HepG2 (cell line): ENCODE results near the gene ANKRD11. TPM values are rescaled to one million over a fixed set of nuclear protein-coding genes. Genes with fewer than 3 reads are reported as not detected.

Experiments used
- ATAC-seq: fragments of 200-7000 bp; cut with Tn5 transposase; 3 replicates; pipeline ENCODE4 v1.9.1; 2020; ENCODE audit warnings: mild to moderate bottlenecking, moderate library complexity
- BruUV-seq: library from RNA; stranded (reverse); fragments of 400-500 nt; replicated peaks from 2 replicates; lab custom pipeline; 2021; lab: Mats Ljungman, UMichigan
- CTCF ChIA-PET: fragments of 300-600 bp; formaldehyde crosslinking; extraction: SDS; loops from one replicate; lab custom pipeline; 2021; ENCODE audit warnings: low total read pairs, inconsistent platforms, low intra/inter-chr PET ratio; lab: Yijun Ruan, JAX
- POLR2A ChIA-PET: fragments of 350-600 bp; sonication (Branson Sonifier 250); formaldehyde crosslinking; loops from one replicate; lab custom pipeline; 2020; ENCODE audit warnings: antibody characterized with exemption, inconsistent platforms; lab: Yijun Ruan, JAX
- DNase-seq: peaks from one replicate; pipeline ENCODE4 v3.0.0-alpha.2; 2015; ENCODE audit warnings: low spot score
- FAIRE-seq: peaks from 3 replicates; lab custom pipeline; 2011; peaks lifted over from hg19 to GRCh38; lab: Jason Lieb, UNC
- H2AFZ ChIP-seq: one replicate; pipeline ENCODE4 v1.6.1; 2011; ENCODE audit warnings: low read length, inconsistent platforms
- H3K27ac ChIP-seq: fragments of 300-600 bp; 3 replicates; pipeline ENCODE4 v1.8.0; 2011; ENCODE audit warnings: mixed run types, mild to moderate bottlenecking, mixed read lengths, low read length, inconsistent platforms; ENCODE audit not compliant: insufficient read depth; ENCODE audit errors: extremely low read length
- H3K27me3 ChIP-seq, 2 experiments: fragments of 200-600 bp in 1 of 2; 2 replicates in 1 of 2; 3 replicates in 1 of 2; pipeline versions ENCODE4 v1.6.0 to v1.8.0; 2011; ENCODE audit warnings: low read length in 2 of 2, mild to moderate bottlenecking in 2 of 2, moderate library complexity in 2 of 2, inconsistent platforms in 1 of 2; ENCODE audit not compliant: insufficient read depth in 2 of 2, control insufficient read depth in 1 of 2
- H3K36me3 ChIP-seq, 2 experiments: fragments of 200-600 bp in 1 of 2; replicated peaks in 1 of 2; 2 replicates in 1 of 2; 3 replicates in 1 of 2; pipeline versions ENCODE4 v1.5.1 to v1.8.0; 2011; ENCODE audit warnings: low read length in 2 of 2, inconsistent platforms in 1 of 2; ENCODE audit not compliant: insufficient read depth in 2 of 2, control insufficient read depth in 1 of 2
- H3K4me1 ChIP-seq: 2 replicates; pipeline ENCODE4 v1.5.1; 2012; ENCODE audit warnings: low read length, inconsistent platforms; ENCODE audit not compliant: insufficient read depth
- H3K4me2 ChIP-seq: 2 replicates; pipeline ENCODE4 v1.6.0; 2011; ENCODE audit warnings: low read depth, low read length, inconsistent platforms
- H3K4me3 ChIP-seq, 3 experiments: fragments of 200-600 bp in 1 of 3; sonication (generic), shearing (Covaris generic) in 1 of 3; replicated peaks in 1 of 3; 2 replicates each; pipeline ENCODE4 v1.5.1; 2011 to 2016; ENCODE audit warnings: low read length in 3 of 3, inconsistent platforms in 2 of 3, low read depth in 2 of 3, mild to moderate bottlenecking in 2 of 3, control low read depth in 1 of 3, mixed read lengths in 1 of 3; ENCODE audit not compliant: insufficient read depth in 1 of 3
- H3K79me2 ChIP-seq: one replicate; pipeline ENCODE4 v1.6.1; 2011; ENCODE audit warnings: low read length, inconsistent platforms; ENCODE audit not compliant: insufficient read depth
- H3K9ac ChIP-seq: 2 replicates; pipeline ENCODE4 v1.6.0; 2011; ENCODE audit warnings: mild to moderate bottlenecking, low read depth, low read length, inconsistent platforms; ENCODE audit not compliant: insufficient read depth
- H3K9me3 ChIP-seq: 2 replicates; pipeline ENCODE4 v1.5.1; 2012; ENCODE audit warnings: mild to moderate bottlenecking, low read length
- H4K20me1 ChIP-seq: 2 replicates; pipeline ENCODE4 v1.6.0; 2011; ENCODE audit warnings: inconsistent platforms, mild to moderate bottlenecking, low read length, moderate library complexity; ENCODE audit not compliant: insufficient read depth
- CC2D1A ChIP-seq: sonication (generic); formaldehyde crosslinking; IDR thresholded peaks from 2 replicates; pipeline ENCODE4 v1.8.1; 2023; ENCODE audit warnings: mild to moderate bottlenecking, missing genetic modification reagents
- FOXC1 ChIP-seq: sonication (generic); formaldehyde crosslinking; IDR thresholded peaks from 2 replicates; pipeline ENCODE4 v1.8.0; 2022; ENCODE audit warnings: mild to moderate bottlenecking, missing genetic modification reagents, borderline replicate concordance
- JUNB ChIP-seq: sonication (generic); formaldehyde crosslinking; IDR thresholded peaks from 2 replicates; pipeline ENCODE4 v1.8.0; 2022; ENCODE audit warnings: missing genetic modification reagents, mild to moderate bottlenecking, borderline replicate concordance
- MLX ChIP-seq: IDR thresholded peaks from 2 replicates; pipeline ENCODE4 v1.6.1; 2016
- NCOA1 ChIP-seq: sonication (generic); formaldehyde crosslinking; IDR thresholded peaks from 2 replicates; pipeline ENCODE4 v1.9.0; 2021; ENCODE audit warnings: missing genetic modification reagents
- RFX1 ChIP-seq: fragments of 450-650 bp; IDR thresholded peaks from 2 replicates; pipeline ENCODE4 v1.6.1; 2017
- ZFP41 ChIP-seq: sonication (generic); formaldehyde crosslinking; IDR thresholded peaks from 2 replicates; pipeline ENCODE4 v1.4.0; 2020; ENCODE audit warnings: mild to moderate bottlenecking, missing genetic modification reagents, borderline replicate concordance
- ZNF234 ChIP-seq: sonication (generic); formaldehyde crosslinking; conservative IDR thresholded peaks from 2 replicates; pipeline ENCODE4 v1.5.1; 2020; ENCODE audit warnings: mild to moderate bottlenecking, missing genetic modification reagents
- ZNF263 ChIP-seq: sonication (generic); formaldehyde crosslinking; IDR thresholded peaks from 2 replicates; pipeline ENCODE4 v1.4.0; 2020; ENCODE audit warnings: missing genetic modification reagents
- ZNF615 ChIP-seq: sonication (generic); formaldehyde crosslinking; IDR thresholded peaks from 2 replicates; pipeline ENCODE4 v1.5.0; 2020; ENCODE audit warnings: mild to moderate bottlenecking, missing genetic modification reagents, borderline replicate concordance
- ZNF704 ChIP-seq: sonication (generic); formaldehyde crosslinking; IDR thresholded peaks from 2 replicates; pipeline ENCODE4 v1.8.1; 2023; ENCODE audit warnings: mild to moderate bottlenecking, inconsistent platforms, moderate library complexity, missing genetic modification reagents, borderline replicate concordance
- ZNF749 ChIP-seq: sonication (generic); formaldehyde crosslinking; IDR thresholded peaks from 2 replicates; pipeline ENCODE4 v1.8.0; 2022; ENCODE audit warnings: mild to moderate bottlenecking, missing genetic modification reagents, moderate library complexity, borderline replicate concordance
- ZNF768 ChIP-seq: sonication (generic); formaldehyde crosslinking; IDR thresholded peaks from 2 replicates; pipeline ENCODE4 v1.4.0; 2020; ENCODE audit warnings: missing genetic modification reagents
- WGBS: methylation state at CpG from one replicate; pipeline ENCODE4 v1.1.6; 2017; ENCODE audit warnings: low lambda C conversion rate; 5-methylcytosine and 5-hydroxymethylcytosine counted together
- in situ Hi-C: cut with HindIII; loops from 2 replicates; pipeline ENCODE4 v1.10.0; 2017; ENCODE audit warnings: low pct_unique_long_range_greater_than_20kb; ENCODE audit not compliant: extremely low pct_ligation_motif_present
- intact Hi-C: fragments of 100-400 bp; cut with micrococcal nuclease; formaldehyde crosslinking; loops from one replicate; pipeline ENCODE4 v1.10.0; 2022; ENCODE audit not compliant: unreplicated experiment
- polyA plus RNA-seq, 8 experiments: library from polyadenylated mRNA; depleted of rRNA in 3 of 8; stranded (reverse) in 7 of 8; unstranded in 1 of 8; fragments of >200 nt; fragmentation: Illumina TruSeq in 4 of 8; extraction: Trizol in 4 of 8; gene quantifications; 2 replicates each; pipeline versions ENCODE4 v1.2.1 to v1.2.3, GENCODE V29; 2011 to 2016; ENCODE audit warnings: low read depth in 4 of 8, missing spikeins in 1 of 8, mixed read lengths in 1 of 8; ENCODE audit not compliant: insufficient read depth in 1 of 8
- total RNA-seq, 5 experiments: library from RNA; depleted of rRNA; stranded (reverse); fragments of >200 nt; fragmentation: Illumina TruSeq; extraction: Trizol; gene quantifications; 2 replicates each; pipeline ENCODE4 v1.2.3, GENCODE V29; 2016; ENCODE audit warnings: low read depth in 1 of 5
- TF ChIP-seq, protein P1 (sequence below), 2 experiments: fragments of 450-650 bp in 1 of 2; sonication (generic) in 1 of 2; formaldehyde crosslinking; IDR thresholded peaks; 2 replicates each; pipeline versions ENCODE4 v1.5.0 to v1.8.0; 2020 to 2022; ENCODE audit warnings: mild to moderate bottlenecking in 1 of 2, missing genetic modification reagents in 1 of 2

The ANKRD11 gene
- total and polyA plus RNA-seq, 2 of the 13 experiments (the other 11 are each of a cell fraction or from before 2014, with no cell fraction given): 21.4 to 38.4 TPM

DNA sequence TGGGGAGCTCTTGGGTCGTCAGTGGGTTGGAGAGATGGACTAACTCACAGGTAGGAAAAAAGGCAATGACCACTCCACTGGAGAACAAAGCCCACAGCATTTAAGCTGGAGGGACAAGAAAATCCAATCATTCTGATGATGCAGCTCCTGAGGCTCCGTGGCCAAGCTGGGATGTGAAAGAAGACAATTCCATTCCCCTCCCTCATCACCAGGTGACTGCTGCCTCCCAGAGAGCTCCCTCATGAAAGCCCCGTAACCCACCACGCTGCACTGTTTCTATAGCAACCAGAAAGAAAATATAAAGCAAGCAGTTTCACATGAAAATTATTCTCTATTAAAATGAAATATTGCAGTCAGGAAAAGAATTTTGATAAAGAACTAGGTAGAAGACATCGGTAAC lies 15.2 kb downstream of the ANKRD11 start:
- no TSS peak for BruUV-seq
- H3K9ac ChIP-seq: no peak overlapping the region
- no peak overlapping the region for H3K4me2 ChIP-seq
- H3K9me3 ChIP-seq: no peaks in the 10 kb centered on the region
- in situ Hi-C loops: no loop called here
- intact Hi-C loops: loop anchor here (5.0 kb wide), 1 partner anchor 53 kb away; no protein-coding TSS in a partner anchor
- no peak for TF ChIP-seq ZNF704
- no peak for TF ChIP-seq ZNF749 (CRISPR knock-in tag)
- TF ChIP-seq MLX (CRISPR knock-in tag): no peak
- no peak for TF ChIP-seq ZFP41 (CRISPR knock-in tag)
- TF ChIP-seq FOXC1 (CRISPR knock-in tag): no peak
- no peak for TF ChIP-seq ZNF615 (CRISPR knock-in tag)
- TF ChIP-seq ZNF263: no peak
- TF ChIP-seq, protein P1, sequence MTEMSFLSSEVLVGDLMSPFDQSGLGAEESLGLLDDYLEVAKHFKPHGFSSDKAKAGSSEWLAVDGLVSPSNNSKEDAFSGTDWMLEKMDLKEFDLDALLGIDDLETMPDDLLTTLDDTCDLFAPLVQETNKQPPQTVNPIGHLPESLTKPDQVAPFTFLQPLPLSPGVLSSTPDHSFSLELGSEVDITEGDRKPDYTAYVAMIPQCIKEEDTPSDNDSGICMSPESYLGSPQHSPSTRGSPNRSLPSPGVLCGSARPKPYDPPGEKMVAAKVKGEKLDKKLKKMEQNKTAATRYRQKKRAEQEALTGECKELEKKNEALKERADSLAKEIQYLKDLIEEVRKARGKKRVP (CRISPR knock-in tag; IDR thresholded peaks at IDR 0.05): 0 out of 4 replicates have a peak, but pooled peaks of 1 of the 2 experiments have one; percentile 16
- TF ChIP-seq RFX1: 0 out of 2 replicates have a peak, but pooled peaks have one; percentile 15
- TF ChIP-seq ZNF234: no peak
- no peak for TF ChIP-seq NCOA1
- no peak for TF ChIP-seq CC2D1A (CRISPR knock-in tag)
- TF ChIP-seq JUNB (CRISPR knock-in tag): no peak
- no peak for TF ChIP-seq ZNF768 (CRISPR knock-in tag)
- H3K27me3 ChIP-seq: no peaks in the 10 kb centered on the region
- H2AFZ ChIP-seq: no peak overlapping the region
- H3K27ac ChIP-seq: no peak overlapping the region
- WGBS: 86% methylated on average over 5 of the region's 5 CpGs
- ATAC-seq (no peak), DNase-seq (no peak), FAIRE-seq (no peak)
- peaks cover 92% of the 10 kb centered on the region for H3K79me2 ChIP-seq
- H3K4me1 ChIP-seq: peaks cover 77% of the 10 kb centered on the region
- H3K36me3 ChIP-seq: peaks cover 3 to 10% of the 10 kb centered on the region in 2 experiments; a peak in 4 of 5 replicates
- ChIA-PET POLR2A (interaction anchor here (0.9 to 1.2 kb wide), 2 partner anchors 17 to 20 kb away, joined by 3 read pairs; no protein-coding TSS in a partner anchor), CTCF (no interaction called here)
- no peak overlapping the region for H3K4me3 ChIP-seq
- H4K20me1 ChIP-seq: peaks cover 92% of the 10 kb centered on the region
